M059J (cell line): ENCODE measurements around the gene CDH5. TPM values are rescaled to one million over a fixed set of nuclear protein-coding genes. Genes with fewer than 3 reads are reported as not detected.
A peak's percentile ranks its signal among the peaks of the same experiment; 100 is the strongest.
"Not testable (repeated sequence)": the region's sequence is repeated elsewhere in the genome, so short reads cannot be mapped to it uniquely, and the experiment has no call there.

Experiments
- DNase-seq: peaks from one replicate; pipeline ENCODE4 v3.0.0-alpha.2; 2012; ENCODE audit warnings: low read depth
- total RNA-seq: library from RNA; depleted of rRNA; stranded (reverse); fragments of >200 nt; shearing (Covaris generic); gene quantifications from 2 replicates; pipeline ENCODE4 v1.2.3, GENCODE V29; 2014; rRNA removed

The CDH5 gene
- total RNA-seq: 0.05 TPM in 1 of 2 replicates, not detected in the other

DNA sequence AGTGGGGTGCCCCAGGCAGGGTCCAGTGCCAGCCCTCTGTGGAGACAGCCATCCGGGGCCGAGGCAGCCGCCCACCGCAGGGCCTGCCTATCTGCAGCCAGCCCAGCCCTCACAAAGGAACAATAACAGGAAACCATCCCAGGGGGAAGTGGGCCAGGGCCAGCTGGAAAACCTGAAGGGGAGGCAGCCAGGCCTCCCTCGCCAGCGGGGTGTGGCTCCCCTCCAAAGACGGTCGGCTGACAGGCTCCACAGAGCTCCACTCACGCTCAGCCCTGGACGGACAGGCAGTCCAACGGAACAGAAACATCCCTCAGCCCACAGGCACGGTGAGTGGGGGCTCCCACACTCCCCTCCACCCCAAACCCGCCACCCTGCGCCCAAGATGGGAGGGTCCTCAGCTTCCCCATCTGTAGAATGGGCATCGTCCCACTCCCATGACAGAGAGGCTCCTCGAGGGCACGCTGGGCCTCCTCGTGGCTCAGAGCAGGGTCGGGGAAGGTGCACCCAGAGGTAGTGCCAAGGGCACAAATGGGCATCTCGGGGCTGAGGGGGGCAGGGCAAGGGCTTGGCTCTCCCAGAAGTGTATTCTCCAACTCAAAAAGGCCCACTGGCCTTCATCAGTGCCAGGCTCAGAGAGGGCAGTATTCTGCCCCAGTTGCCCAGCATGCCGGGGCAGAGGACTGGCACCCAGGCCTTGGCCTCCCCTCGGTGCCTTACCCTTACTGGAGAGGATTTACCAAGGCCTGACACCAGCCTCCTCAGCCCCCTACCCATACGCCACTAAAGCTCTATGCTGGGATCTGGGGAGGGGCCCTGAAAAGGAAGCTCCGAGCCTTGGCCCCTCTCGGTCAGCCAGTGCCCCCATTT is at the start of gene CDH5:
Gene CDH5 (plus strand): TSS at position 259 of the 867 bp plus-strand sequence. CDS start 12,647 bp downstream, outside the sequence.
- no peak for DNase-seq

- no peak for DNase-seq
Measured at GRCh38 chr16:66318505-66318904, 48.0 kb upstream of the CDH5 start.

DNA sequence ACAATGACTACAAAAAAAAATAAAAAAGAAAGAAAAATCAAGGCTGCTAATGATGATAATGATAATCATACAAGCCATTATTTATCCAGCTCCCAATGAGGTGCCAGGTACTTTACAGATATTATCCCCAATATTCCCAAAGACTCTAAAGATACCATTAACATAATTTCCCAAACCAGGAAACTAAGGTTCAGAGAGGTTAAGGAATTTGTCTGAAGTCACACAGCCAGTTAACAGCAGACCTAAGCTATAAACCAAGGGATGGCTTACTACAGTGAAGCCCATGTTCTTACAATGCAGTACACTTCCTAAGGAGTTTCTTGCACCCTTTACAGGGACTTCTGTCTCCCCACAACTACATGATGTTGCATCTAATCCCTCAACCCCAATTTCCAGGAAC is 45.7 kb upstream of the CDH5 start:
- DNase-seq: no peak

- DNase-seq: no peak
Measured at GRCh38 chr16:66322174-66322573, 44.3 kb upstream of the CDH5 start.

- peak; percentile 48 for DNase-seq
Measured at GRCh38 chr16:66324815-66325515, 41.5 kb upstream of the CDH5 start.

DNA sequence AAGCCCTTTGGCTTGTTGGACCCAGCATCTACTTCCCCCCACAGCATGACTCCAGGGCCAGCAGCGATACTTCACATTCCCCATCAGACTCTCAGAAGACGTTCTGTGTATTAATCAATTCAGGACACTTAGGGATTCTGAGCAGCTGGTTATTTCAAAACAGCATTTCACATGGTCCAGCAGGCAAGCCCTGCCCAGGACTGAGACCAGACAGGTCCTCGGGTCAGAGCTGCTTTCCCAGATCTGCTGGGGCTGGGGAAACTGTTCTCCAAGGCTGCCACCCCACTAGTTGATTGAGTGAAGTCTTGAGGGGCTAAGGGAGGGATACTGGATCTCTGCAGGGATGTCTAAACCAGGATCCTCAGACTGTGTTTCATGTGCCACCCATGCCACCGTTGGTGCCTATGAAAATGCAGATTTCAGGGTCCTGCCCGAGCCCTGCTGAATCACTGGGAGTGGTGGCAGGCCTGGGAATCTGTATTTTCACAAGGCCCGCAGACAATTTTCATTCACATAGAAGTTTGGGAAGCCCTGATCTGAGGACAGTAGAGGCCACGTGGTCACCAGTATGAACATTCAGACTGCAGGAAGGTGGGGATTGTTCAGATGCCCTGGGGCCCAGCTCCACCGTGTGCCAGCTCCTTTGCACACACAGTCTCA is 40.6 kb upstream of the CDH5 start:
- no peak for DNase-seq

DNA sequence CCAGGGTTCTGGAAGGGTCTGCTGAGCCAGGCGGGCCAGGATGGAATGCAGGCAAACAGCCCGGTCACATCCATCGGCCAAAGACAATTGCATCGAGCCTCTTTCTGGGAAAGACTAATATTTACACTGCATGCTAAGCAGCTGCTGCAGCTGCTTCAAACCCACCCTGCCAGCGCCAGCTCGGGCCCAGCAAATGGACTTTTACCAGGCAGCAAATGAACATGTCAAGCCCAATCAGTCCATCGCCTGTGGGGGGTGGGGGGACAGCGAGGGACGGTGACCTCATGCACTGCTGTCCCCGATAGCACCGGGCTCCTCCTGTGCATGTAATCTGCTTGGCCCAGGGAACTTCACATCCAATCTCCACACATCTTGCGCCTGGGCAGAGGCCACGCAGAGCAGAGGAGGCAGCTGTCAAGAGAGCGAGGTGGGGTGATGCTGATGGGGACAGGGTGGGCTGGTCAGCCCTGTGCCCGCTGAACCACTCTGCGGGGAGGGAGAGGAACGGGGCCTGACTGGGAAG is 39.4 kb upstream of the CDH5 start:
- DNase-seq: no peak

DNA sequence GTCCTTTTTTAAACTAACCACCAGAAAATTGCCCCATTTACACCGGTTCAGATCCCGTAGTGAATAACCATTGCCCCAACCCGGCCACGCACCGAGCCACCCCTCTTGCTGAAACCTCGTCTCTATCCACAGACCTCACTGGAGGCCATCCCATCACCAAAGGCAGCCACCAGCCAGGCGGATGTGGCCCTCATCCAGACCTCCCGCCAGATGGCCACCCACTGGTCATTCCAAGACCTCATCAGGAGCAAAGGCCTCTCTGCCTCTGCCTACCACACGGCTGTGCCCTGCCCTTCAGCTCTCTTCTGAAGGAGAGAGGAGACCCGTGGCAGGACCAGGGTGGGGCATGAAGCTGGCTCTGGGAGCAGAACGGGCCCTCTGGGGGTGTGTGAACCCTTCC is 38.2 kb upstream of the CDH5 start:
- no peak for DNase-seq

- not testable (repeated sequence) for DNase-seq
Measured at GRCh38 chr16:66331464-66331863, 35.0 kb upstream of the CDH5 start.

- no peak for DNase-seq
Measured at GRCh38 chr16:66332634-66333610, 33.6 kb upstream of the CDH5 start.

- DNase-seq: no peak
Measured at GRCh38 chr16:66334853-66335574, 31.5 kb upstream of the CDH5 start.

DNA sequence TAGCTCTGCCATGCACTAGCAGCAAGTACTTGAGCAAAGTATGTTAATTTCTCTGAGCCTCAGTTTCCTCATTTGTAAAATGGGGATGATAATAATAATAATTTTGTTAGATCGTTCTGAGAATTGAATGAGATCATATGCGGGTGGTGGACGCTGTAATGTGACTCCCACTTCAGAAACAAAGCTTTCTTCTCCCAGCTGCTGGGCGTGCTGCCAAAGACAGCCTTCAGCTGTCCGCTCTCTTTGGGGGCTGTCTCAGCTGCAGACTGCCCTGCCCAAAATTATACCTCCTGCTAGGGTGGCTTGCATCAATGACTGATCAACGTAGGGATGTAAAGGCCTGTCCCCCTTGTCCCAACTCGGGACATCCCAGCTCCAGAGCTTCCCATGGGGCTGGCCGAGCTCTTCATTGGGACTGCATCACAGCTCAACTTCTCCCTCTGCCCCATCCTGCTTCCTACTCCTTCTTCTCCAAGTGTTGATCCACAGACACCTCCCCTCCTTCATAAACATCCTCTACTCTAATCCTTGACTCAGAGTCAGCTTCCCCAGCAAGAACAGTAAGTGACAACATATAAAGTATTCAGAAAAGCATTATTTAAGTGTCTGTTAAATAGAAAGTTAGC is 30.7 kb upstream of the CDH5 start:
- peak; percentile 32 for DNase-seq

DNA sequence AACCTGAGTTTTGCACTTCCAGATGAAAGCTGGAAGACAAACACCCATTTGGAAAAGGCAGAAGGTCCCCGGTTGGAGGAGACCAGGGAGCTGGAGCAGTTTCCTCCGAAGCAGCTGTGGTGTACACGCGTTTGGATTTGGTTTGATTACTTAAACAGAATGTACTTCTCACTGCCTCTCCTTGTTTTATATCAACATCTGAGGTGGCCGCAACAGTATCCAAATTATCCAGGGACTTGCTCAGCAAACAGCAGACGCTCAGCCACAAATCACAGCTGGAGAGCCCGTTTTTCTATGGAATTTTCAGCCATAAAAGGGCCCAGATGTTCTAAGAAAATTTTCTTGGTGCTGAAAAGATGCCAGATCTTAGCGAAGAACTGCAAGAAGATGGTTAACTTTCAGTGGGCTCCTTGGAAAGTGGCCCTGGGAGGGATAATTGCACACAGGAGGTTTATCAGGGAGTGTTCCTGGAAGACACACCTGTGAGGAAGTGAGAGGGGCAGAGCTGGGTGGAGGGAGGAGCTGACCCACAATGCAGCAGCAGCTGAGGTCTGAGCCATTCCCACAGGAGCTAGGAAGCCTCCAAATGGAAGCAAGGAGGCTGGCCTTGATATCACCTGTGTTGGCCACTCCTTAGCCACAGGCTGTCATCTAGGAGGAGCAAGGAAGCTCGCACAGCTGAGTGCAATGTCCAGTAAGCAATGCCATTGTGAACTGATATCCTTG is 28.9 kb upstream of the CDH5 start:
- DNase-seq: no peak

DNA sequence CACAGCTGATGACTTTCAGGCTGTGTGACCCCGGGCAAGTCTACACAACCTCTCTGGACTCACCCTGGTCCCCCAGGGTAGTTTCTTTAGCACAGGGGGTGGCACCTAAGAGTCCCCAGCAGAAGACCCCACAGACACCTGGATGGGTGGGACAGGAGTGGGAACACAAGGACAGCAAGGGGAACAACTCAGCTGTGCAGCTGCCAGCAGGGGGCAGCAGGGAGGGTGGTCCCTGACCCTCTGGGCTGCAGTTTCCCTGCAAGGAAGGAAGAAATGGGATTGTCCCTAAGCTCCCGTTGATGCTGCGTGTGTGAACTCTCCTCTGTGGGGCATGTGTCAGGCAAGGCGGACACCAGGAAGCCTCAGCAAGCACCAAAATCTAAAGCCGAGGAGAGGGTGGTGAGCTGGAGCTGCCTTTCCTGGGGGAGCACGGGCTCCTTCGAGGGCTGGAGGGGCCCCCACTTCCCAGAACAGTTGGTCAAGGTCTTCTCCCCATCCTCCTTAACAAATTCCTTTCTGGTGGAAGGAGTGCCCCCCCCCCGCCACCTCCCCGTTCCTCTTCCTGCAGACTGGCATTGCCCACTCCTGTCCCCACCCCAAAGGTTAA is 24.1 kb upstream of the CDH5 start:
- DNase-seq: no peak

DNA sequence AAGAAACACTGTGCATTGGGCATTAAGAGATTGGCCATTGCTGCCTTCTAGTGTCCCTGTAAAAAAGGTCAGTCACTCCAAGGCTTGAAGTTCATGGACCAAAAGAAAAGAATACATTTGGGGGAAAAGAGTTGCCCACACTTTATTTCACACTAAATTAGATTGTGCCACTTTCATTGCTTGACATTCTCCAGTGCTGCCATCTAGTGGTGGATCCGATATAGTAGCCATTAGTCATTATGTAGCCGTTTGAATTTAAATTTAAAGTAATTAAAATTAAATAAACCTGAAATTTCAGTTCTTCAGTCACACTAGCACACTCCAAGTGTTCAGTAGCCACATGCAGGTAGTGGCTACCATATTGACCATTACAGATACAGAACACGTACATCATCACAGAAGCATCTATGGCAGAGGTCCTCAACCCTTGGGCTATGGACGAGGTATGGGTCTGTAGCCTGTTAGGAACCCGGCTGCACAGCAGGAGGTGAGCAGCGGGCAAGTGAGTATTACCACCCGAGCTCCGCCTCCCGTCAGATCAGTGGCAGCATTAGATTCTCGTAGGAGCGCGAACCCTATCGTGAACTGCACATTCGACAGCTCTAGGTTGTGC is 21.9 kb upstream of the CDH5 start:
- peak; percentile 47 for DNase-seq

DNA sequence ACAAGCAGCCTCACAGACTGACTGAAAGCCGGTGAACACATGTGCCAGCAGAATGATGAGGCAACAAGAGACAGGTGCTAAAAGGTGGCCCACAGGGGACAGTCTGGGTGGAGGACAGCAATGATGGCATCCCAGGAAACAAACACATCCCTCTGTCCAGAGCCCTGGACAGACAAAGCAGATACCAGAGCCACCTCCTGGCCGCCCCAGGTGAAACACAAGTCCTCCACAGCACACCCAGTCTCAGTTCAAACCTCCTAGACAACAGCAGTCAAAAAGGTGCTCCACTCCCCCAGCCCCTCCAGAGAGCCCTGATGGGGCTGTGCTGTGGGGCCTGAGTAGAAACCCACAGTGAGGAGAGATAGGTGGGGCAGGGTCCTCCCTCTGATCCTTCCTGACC is 20.3 kb upstream of the CDH5 start:
- no peak for DNase-seq

GRCh38 chr16:66352304-66352703 is 14.2 kb upstream of the CDH5 start:
- no peak for DNase-seq

DNA sequence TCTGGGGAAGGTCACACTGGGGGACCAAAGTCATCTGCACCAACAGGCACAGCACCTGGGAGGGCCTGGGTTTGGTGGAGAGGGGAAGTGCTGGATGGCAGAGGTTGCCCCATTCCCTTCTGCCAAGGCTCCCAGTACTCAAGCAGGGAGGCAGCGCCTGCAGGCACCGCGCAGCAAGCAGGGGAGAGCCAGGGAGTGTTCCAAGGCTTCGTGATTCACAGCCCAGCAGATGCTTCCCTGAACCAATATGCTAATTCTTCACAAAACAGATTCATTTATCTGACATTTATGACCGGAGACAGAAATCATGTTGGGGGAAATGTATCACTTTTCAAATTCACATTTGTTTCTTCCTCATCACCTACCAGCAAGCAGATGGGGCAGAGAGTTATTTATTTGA is 13.4 kb upstream of the CDH5 start:
- DNase-seq: no peak
